ENCODE measurements around the gene SEMG2.
A peak's percentile ranks its signal among the peaks of the same experiment; 100 is the strongest.

The SEMG2 gene

DNA sequence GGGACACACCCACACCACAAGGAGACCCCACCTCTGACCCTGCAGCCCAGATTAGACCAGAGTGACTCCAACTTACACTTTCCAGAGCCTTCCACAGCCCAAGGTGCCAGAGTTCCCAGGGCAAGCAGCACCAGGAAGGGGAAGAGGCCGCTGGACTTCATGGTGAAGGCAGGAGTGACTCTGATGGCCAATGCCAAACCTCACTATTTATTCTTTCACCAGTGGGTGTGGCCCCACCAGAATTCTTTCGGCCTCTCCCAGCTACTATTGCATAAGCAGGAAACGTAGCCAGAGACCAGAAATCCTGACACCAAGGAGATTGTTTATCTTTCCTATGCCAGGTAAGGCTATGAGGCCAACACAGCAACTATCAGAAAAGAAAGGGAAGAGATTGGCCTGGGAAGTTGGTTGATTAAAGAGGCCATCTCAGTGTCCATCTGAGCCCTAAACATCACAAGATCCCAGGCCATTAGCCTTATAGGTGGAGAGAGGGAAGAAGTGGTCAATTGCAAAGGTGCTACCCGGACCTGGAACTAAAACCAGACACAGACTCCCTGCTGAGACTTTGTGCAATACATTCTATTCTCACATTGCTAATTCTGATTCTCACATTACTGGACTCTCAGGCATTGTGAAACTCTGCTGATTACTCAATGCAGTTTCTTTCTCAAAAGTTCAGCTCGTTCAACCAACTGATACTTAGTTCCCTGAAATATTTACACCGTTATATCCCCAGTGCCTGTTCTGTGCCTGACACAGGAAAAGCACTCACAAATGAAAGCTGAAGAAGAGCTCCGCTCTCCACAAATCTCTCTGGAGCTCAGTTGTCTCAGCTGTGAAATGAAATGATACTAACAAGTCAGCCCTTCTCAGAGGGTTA is 33.5 kb downstream of the SEMG2 start, which contains the start of gene SLPI:
Gene SLPI, minus strand, starts transcription at position 182 of the 880 bp plus-strand sequence. Its CDS starts 21 bp downstream, at position 161.
- Histone ChIP-seq H3K4me3 (ENCODE audit: low read depth in 1 of 5, low read length in 5 of 5) (peak within 1 kb of the TSS in 2 of 5 donors; percentile 12 to 26), H3K9ac (ENCODE audit: low read length in 5 of 5) (no peak within 1 kb of the TSS), H3K4me1 (ENCODE audit: control insufficient read depth in 5 of 5, insufficient read depth in 5 of 5, low read length in 5 of 5) (peaks cover 2 to 13% (median 9%) of the 10 kb centered on the region in 5 donors)

DNA sequence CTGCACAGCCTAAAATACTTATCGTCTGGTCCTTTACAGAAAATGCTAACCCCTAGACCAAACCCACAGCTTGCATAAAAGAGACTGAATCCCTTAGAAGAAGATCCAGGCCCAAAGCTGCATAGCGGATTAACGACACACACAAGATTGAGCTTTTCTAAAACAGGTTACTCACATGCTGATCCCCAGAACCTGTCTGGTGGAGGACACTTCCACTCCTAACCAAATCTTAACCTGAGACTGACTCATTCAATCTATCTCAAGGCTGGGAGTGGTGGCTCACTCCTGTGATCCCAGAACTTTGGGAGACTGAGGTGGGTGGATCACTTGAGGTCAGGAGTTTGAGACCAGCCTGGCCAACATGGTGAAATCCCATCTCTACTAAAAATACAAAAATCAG is 36.0 kb downstream of the SEMG2 start:
- H3K27ac ChIP-seq (ENCODE audit: low read depth, low read length) = no peak overlapping the region
- H3K27me3 ChIP-seq (ENCODE audit: control insufficient read depth in 5 of 5, insufficient read depth in 4 of 5, low read length in 5 of 5) = peaks cover 0 to 13% (median 3%) of the 10 kb centered on the region in 5 donors
- H3K4me1 ChIP-seq (ENCODE audit: control insufficient read depth in 5 of 5, insufficient read depth in 5 of 5, low read length in 5 of 5) = peaks cover 2 to 13% (median 9%) of the 10 kb centered on the region in 5 donors
- no peak overlapping the region for H3K4me3 ChIP-seq (ENCODE audit: low read depth in 1 of 5, low read length in 5 of 5)
- no peaks in the 10 kb centered on the region for H3K36me3 ChIP-seq (ENCODE audit: control insufficient read depth in 5 of 5, insufficient read depth in 5 of 5, low read length in 5 of 5)
- no peaks in the 10 kb centered on the region for H3K9me3 ChIP-seq (ENCODE audit: control insufficient read depth in 5 of 5, low read length in 5 of 5)
- no peak overlapping the region for H3K9ac ChIP-seq (ENCODE audit: low read length in 5 of 5)

More for the DNA sequence above, 33.5 kb downstream of the SEMG2 start, which contains the start of gene SLPI:
- H3K27me3 ChIP-seq (ENCODE audit: control insufficient read depth in 5 of 5, insufficient read depth in 4 of 5, low read length in 5 of 5) = peaks cover 0 to 10% (median 2%) of the 10 kb centered on the region in 5 donors
- no peaks in the 10 kb centered on the region for H3K9me3 ChIP-seq (ENCODE audit: control insufficient read depth in 5 of 5, low read length in 5 of 5)
- H3K36me3 ChIP-seq (ENCODE audit: control insufficient read depth in 5 of 5, insufficient read depth in 5 of 5, low read length in 5 of 5) = no peaks in the 10 kb centered on the region
- H3K27ac ChIP-seq (ENCODE audit: low read depth, low read length) = no peak within 1 kb of the TSS

DNA sequence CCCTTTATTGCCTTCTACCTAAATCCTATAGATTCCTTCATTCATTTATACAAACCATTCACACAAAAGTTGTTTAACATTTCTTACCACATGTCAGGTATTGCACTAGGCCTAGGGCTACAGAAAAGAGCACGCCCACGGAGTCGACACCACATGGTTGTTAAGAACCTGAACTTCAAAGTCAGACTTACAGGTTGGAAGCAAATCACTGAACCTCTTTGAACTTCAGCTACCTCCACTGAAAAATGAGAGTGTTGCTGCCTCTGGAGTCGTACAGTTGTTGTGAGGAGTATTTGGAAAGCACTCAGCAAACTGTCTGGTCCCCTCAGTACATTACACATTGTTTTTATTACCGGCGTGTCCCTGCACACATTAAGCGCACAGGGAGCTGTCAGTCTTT is 36.5 kb downstream of the SEMG2 start:
- H3K36me3 ChIP-seq (ENCODE audit: control insufficient read depth in 5 of 5, insufficient read depth in 5 of 5, low read length in 5 of 5) = no peaks in the 10 kb centered on the region
- peaks cover 2 to 13% (median 9%) of the 10 kb centered on the region in 5 donors for H3K4me1 ChIP-seq (ENCODE audit: control insufficient read depth in 5 of 5, insufficient read depth in 5 of 5, low read length in 5 of 5)
- H3K4me3 ChIP-seq (ENCODE audit: low read depth in 1 of 5, low read length in 5 of 5) = no peak overlapping the region
- H3K9me3 ChIP-seq (ENCODE audit: control insufficient read depth in 5 of 5, low read length in 5 of 5) = no peaks in the 10 kb centered on the region
- no peak overlapping the region for H3K9ac ChIP-seq (ENCODE audit: low read length in 5 of 5)
- H3K27ac ChIP-seq (ENCODE audit: low read depth, low read length) = no peak overlapping the region
- peaks cover 0 to 13% (median 3%) of the 10 kb centered on the region in 5 donors for H3K27me3 ChIP-seq (ENCODE audit: control insufficient read depth in 5 of 5, insufficient read depth in 4 of 5, low read length in 5 of 5)

DNA sequence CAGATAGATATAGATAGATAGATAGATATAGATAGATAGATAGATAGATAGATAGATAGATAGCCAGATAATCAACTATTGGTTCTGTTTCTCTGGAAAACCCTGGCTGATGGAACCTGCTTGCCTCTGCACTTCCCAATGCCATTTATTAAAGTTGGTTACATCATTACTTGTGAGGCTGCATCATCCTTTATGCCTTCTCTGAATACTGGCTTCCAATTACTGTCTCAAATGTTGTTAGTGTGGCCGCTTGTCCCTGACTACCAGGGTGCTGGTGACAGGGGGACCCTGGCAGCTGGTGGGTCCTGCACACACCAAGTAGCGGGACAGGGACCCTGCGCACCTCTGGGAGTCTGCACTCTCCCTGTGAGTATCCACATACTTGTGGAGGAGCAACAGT is 37.1 kb downstream of the SEMG2 start:
- H3K9me3 ChIP-seq (ENCODE audit: control insufficient read depth in 5 of 5, low read length in 5 of 5) = no peaks in the 10 kb centered on the region
- no peak overlapping the region for H3K9ac ChIP-seq (ENCODE audit: low read length in 5 of 5)
- no peak overlapping the region for H3K4me3 ChIP-seq (ENCODE audit: low read depth in 1 of 5, low read length in 5 of 5)

DNA sequence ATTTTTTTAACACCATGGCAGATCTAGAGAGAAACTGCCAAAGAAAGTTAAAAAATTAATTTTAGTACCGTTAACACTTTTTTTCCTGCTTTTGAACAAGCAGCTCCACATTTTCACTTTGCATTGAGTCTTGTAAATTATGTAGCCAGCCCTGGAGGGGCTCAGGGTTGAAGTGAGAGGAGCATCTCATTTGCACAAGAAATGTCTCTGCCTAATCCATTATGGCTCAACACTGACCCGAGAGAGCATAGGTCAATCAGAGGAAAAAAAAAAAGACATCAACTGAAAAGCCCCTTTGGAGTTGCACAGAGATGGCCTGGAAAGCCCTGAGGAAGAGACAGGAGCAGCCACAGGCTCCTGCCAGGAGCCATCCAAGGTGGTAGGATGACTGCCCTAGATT is 37.5 kb downstream of the SEMG2 start:
- Histone ChIP-seq H3K27me3 (ENCODE audit: control insufficient read depth in 5 of 5, insufficient read depth in 4 of 5, low read length in 5 of 5) (peaks cover 0 to 9% (median 3%) of the 10 kb centered on the region in 5 donors), H3K4me3 (ENCODE audit: low read depth in 1 of 5, low read length in 5 of 5) (no peak overlapping the region), H3K36me3 (ENCODE audit: control insufficient read depth in 5 of 5, insufficient read depth in 5 of 5, low read length in 5 of 5) (no peaks in the 10 kb centered on the region)

More for the DNA sequence above, 37.1 kb downstream of the SEMG2 start:
- Histone ChIP-seq H3K27me3 (ENCODE audit: control insufficient read depth in 5 of 5, insufficient read depth in 4 of 5, low read length in 5 of 5) (peaks cover 0 to 13% (median 3%) of the 10 kb centered on the region in 5 donors), H3K36me3 (ENCODE audit: control insufficient read depth in 5 of 5, insufficient read depth in 5 of 5, low read length in 5 of 5) (no peaks in the 10 kb centered on the region), H3K4me1 (ENCODE audit: control insufficient read depth in 5 of 5, insufficient read depth in 5 of 5, low read length in 5 of 5) (peaks cover 2 to 13% (median 9%) of the 10 kb centered on the region in 5 donors), H3K27ac (ENCODE audit: low read depth, low read length) (no peak overlapping the region)

DNA sequence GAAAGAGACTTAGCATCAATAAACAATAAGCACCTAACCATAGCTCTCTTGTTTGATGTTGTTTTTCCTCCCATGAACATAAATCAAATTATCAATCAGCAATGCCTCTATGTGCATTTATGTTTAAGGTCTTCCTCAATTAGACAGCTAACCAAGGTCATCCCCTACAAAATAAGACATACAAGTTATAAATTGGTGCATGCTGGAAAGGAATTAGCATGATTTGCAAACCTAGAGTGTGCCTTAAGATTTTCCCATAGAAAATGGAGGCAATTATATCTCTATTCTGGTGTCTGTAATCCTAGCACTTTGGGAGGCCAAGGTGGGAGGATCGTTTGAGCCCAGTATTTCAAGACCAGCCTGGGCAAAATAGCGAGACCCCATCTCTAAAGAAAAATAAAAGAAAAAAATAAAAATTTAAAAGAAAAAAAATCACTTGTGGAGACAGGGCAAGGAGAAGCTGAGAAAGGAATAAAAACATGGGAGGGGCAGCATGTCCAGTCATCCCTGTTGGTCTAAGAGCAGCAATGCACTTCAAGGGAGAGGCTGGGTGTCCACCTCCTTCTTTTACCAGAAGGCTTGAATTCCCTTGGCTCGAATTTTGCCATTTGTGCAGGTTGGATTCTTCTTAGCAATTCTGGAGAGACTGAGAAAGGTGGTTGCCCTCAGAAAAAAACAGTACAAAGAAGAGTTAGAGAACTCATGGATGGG is 42.5 kb downstream of the SEMG2 start:
- H3K4me3 ChIP-seq (ENCODE audit: low read depth in 1 of 5, low read length in 5 of 5) = no peak overlapping the region
- no peak overlapping the region for H3K27ac ChIP-seq (ENCODE audit: low read depth, low read length)
- H3K9ac ChIP-seq (ENCODE audit: low read length in 5 of 5) = no peak overlapping the region
- no peaks in the 10 kb centered on the region for H3K9me3 ChIP-seq (ENCODE audit: control insufficient read depth in 5 of 5, low read length in 5 of 5)
- H3K27me3 ChIP-seq (ENCODE audit: control insufficient read depth in 5 of 5, insufficient read depth in 4 of 5, low read length in 5 of 5) = peaks cover 0 to 9% (median 3%) of the 10 kb centered on the region in 5 donors
- H3K36me3 ChIP-seq (ENCODE audit: control insufficient read depth in 5 of 5, insufficient read depth in 5 of 5, low read length in 5 of 5) = no peaks in the 10 kb centered on the region
- H3K4me1 ChIP-seq (ENCODE audit: control insufficient read depth in 5 of 5, insufficient read depth in 5 of 5, low read length in 5 of 5) = no peaks in the 10 kb centered on the region

More for the DNA sequence above, 37.5 kb downstream of the SEMG2 start:
- H3K27ac ChIP-seq (ENCODE audit: low read depth, low read length) = no peak overlapping the region
- no peak overlapping the region for H3K9ac ChIP-seq (ENCODE audit: low read length in 5 of 5)
- no peaks in the 10 kb centered on the region for H3K9me3 ChIP-seq (ENCODE audit: control insufficient read depth in 5 of 5, low read length in 5 of 5)
- peaks cover 2 to 13% (median 9%) of the 10 kb centered on the region in 5 donors for H3K4me1 ChIP-seq (ENCODE audit: control insufficient read depth in 5 of 5, insufficient read depth in 5 of 5, low read length in 5 of 5)

DNA sequence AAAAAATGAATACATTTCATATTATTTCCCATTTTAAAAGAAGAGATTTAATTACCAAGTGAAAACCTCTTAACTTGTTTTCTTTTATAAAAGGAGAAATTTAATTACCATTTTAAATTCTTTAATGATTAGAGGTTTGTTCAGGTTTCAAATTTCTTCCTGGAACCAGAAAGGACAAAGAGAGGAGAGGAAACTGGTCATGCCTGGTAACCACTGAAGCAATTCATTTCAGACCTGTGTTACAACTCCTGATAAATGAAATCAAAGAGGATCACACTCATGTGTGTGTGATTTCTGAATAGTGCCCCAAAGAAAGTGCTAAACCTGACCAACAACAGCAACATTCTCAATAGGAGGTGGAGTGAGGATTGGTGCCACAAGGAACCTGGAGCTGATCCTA is 45.8 kb downstream of the SEMG2 start:
- H3K9ac ChIP-seq (ENCODE audit: low read length in 5 of 5) = no peak overlapping the region

DNA sequence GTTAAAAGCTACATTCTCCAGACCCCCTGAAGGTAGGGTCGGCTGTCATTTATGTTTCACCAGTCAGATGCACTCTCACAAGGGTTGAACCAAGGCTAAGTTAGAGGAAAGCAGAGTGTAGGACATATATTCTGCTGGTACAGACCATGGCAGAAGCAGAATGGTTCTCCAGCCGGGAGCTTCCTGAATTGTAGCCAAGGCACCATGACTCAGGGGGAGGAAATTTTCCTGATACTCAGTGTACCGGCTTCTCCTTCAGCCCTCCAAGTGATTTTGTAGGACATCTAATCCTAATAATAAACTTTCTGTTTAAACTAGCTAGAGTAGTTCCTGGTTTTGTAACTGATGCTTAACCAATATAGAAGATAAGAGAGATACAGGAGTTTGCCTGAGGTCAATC is 47.4 kb downstream of the SEMG2 start:
- Histone ChIP-seq H3K36me3 (ENCODE audit: control insufficient read depth in 5 of 5, insufficient read depth in 5 of 5, low read length in 5 of 5) (no peaks in the 10 kb centered on the region), H3K27ac (ENCODE audit: low read depth, low read length) (no peak overlapping the region), H3K9me3 (ENCODE audit: control insufficient read depth in 5 of 5, low read length in 5 of 5) (no peaks in the 10 kb centered on the region), H3K4me1 (ENCODE audit: control insufficient read depth in 5 of 5, insufficient read depth in 5 of 5, low read length in 5 of 5) (no peaks in the 10 kb centered on the region), H3K9ac (ENCODE audit: low read length in 5 of 5) (no peak overlapping the region), H3K4me3 (ENCODE audit: low read depth in 1 of 5, low read length in 5 of 5) (no peak overlapping the region), H3K27me3 (ENCODE audit: control insufficient read depth in 5 of 5, insufficient read depth in 4 of 5, low read length in 5 of 5) (peaks cover 0 to 4% (median 0%) of the 10 kb centered on the region in 5 donors)

More for the DNA sequence above, 45.8 kb downstream of the SEMG2 start:
- Histone ChIP-seq H3K27ac (ENCODE audit: low read depth, low read length) (no peak overlapping the region), H3K4me1 (ENCODE audit: control insufficient read depth in 5 of 5, insufficient read depth in 5 of 5, low read length in 5 of 5) (no peaks in the 10 kb centered on the region), H3K36me3 (ENCODE audit: control insufficient read depth in 5 of 5, insufficient read depth in 5 of 5, low read length in 5 of 5) (no peaks in the 10 kb centered on the region), H3K27me3 (ENCODE audit: control insufficient read depth in 5 of 5, insufficient read depth in 4 of 5, low read length in 5 of 5) (peaks cover 0 to 4% (median 0%) of the 10 kb centered on the region in 5 donors), H3K9me3 (ENCODE audit: control insufficient read depth in 5 of 5, low read length in 5 of 5) (no peaks in the 10 kb centered on the region), H3K4me3 (ENCODE audit: low read depth in 1 of 5, low read length in 5 of 5) (no peak overlapping the region)

DNA sequence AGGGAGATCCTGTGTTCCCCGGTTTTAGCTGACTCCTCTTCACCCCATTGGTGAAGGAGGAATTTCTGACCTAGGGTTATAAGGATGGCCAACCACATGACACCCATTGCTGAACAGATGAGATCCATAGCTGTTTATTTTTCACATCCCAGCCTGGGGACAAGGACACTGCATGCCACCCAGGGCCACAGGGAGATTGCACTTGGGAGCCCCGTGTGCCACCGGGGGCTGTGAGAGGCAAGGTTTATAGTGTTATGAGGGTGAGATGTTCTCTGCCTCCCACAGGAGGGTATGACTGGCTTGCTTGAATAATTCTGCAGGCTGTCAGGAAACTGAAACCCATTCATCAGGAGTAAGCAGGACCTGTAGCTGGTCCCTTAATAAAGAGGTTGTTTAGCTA is 47.9 kb downstream of the SEMG2 start:
- H3K9ac ChIP-seq (ENCODE audit: low read length in 5 of 5) = no peak overlapping the region
- no peaks in the 10 kb centered on the region for H3K4me1 ChIP-seq (ENCODE audit: control insufficient read depth in 5 of 5, insufficient read depth in 5 of 5, low read length in 5 of 5)
- no peaks in the 10 kb centered on the region for H3K9me3 ChIP-seq (ENCODE audit: control insufficient read depth in 5 of 5, low read length in 5 of 5)
- peaks cover 0 to 4% (median 3%) of the 10 kb centered on the region in 5 donors for H3K27me3 ChIP-seq (ENCODE audit: control insufficient read depth in 5 of 5, insufficient read depth in 4 of 5, low read length in 5 of 5)
- no peak overlapping the region for H3K4me3 ChIP-seq (ENCODE audit: low read depth in 1 of 5, low read length in 5 of 5)
- no peaks in the 10 kb centered on the region for H3K36me3 ChIP-seq (ENCODE audit: control insufficient read depth in 5 of 5, insufficient read depth in 5 of 5, low read length in 5 of 5)
- H3K27ac ChIP-seq (ENCODE audit: low read depth, low read length) = no peak overlapping the region

All from subcutaneous abdominal adipose tissue (tissue), 5 donors.